H1 (cell line): ENCODE measurements around the gene TBCD. TPM values are rescaled to one million over a fixed set of nuclear protein-coding genes. Genes with fewer than 3 reads are reported as not detected.

ENCODE experiments used
- ATF2 ChIP-seq: IDR thresholded peaks from 2 replicates; pipeline ENCODE4 v1.6.1; 2012; ENCODE audit warnings: low read length, inconsistent platforms
- CBX5 ChIP-seq: fragments of 300-800, 300-1000 bp; sonication (generic); IDR thresholded peaks from 2 replicates; pipeline ENCODE4 v1.7.1; 2016; ENCODE audit warnings: antibody characterized with exemption, low read length, low read depth
- CEBPB ChIP-seq: IDR thresholded peaks from 2 replicates; pipeline ENCODE4 v1.6.1; 2012; ENCODE audit warnings: low read depth, low read length
- CREB1 ChIP-seq: IDR thresholded peaks from 2 replicates; pipeline ENCODE4 v1.6.1; 2012; ENCODE audit warnings: inconsistent platforms
- MAFK ChIP-seq: IDR thresholded peaks from 2 replicates; pipeline ENCODE4 v1.6.1; 2012; ENCODE audit warnings: low read depth, mild to moderate bottlenecking, improper control_type of control experiment, low read length
- MAX ChIP-seq: IDR thresholded peaks from 2 replicates; pipeline ENCODE4 v1.6.1; 2012; ENCODE audit warnings: inconsistent platforms
- SP1 ChIP-seq: IDR thresholded peaks from 2 replicates; pipeline ENCODE4 v1.6.1; 2011; ENCODE audit warnings: low read depth, low read length
- SUZ12 ChIP-seq: fragments of 200-600 bp; sonication (generic); IDR thresholded peaks from 2 replicates; pipeline ENCODE4 v1.6.1; 2012; ENCODE audit warnings: mild to moderate bottlenecking, inconsistent platforms, low read length, moderate library complexity, mixed read lengths
- ZNF274 ChIP-seq: IDR thresholded peaks from 2 replicates; pipeline ENCODE4 v1.7.0; 2012; ENCODE audit warnings: low read length, borderline replicate concordance; ENCODE audit errors: extremely low read depth
- polyA plus RNA-seq, 7 experiments: library from polyadenylated mRNA; depleted of rRNA in 3 of 7; stranded (reverse) in 5 of 7; unstranded in 2 of 7; fragments of >200 nt in 5 of 7; fragments of 200-250 nt in 2 of 7; gene quantifications; 1 replicate in 5 of 7; 2 replicates in 1 of 7; 4 replicates in 1 of 7; pipeline versions ENCODE4 v1.2.1 to v1.2.3, GENCODE V29; 2011 to 2013; ENCODE audit warnings: missing spikeins in 2 of 7, mixed read lengths in 2 of 7
- total RNA-seq: library from RNA; stranded (reverse); fragmentation: NEBNext Ultra II Directional; extraction: Animal tissue kit (Norgen Biotek cat#: 25700); gene quantifications from 2 replicates; pipeline ENCODE4 v1.2.1, GENCODE V29; 2021

Gene TBCD
- total and polyA plus RNA-seq, 2 of the 8 experiments (the other 6 are each of a cell fraction or from before 2014, with no cell fraction given): 118 to 162 TPM

GRCh38 chr17:82909322-82909904 lies 157.5 kb downstream of the TBCD start (continued):
- no peak for TF ChIP-seq MAX
- no peak for TF ChIP-seq CREB1
- no peak for TF ChIP-seq MAFK
- no peak for TF ChIP-seq SUZ12
- no peak for TF ChIP-seq ATF2
- no peak for TF ChIP-seq CEBPB
- TF ChIP-seq ZNF274: no peak
- TF ChIP-seq SP1: no peak
- no peak for TF ChIP-seq CBX5
